AG04450 (cell line): ENCODE results near the gene HHLA2. TPM values are rescaled to one million over a fixed set of nuclear protein-coding genes. Genes with fewer than 3 reads are reported as not detected.

Source experiments
- CTCF ChIA-PET: fragments of 300-600, 350-600 bp; formaldehyde crosslinking; extraction: SDS; loops from one replicate; lab custom pipeline; 2022; ENCODE audit warnings: antibody characterized with exemption, inconsistent platforms; lab: Charles Lee
- POLR2A ChIA-PET: fragments of 350-600 bp; formaldehyde crosslinking; extraction: SDS; loops from one replicate; lab custom pipeline; 2021; ENCODE audit warnings: antibody characterized with exemption, inconsistent platforms; lab: Yijun Ruan, JAX
- DNase-seq: peaks from one replicate; pipeline ENCODE4 v3.0.0-alpha.2; 2011; ENCODE audit warnings: low read depth, low spot score
- H3K27ac ChIP-seq: one replicate; pipeline ENCODE4 v1.5.1; 2012; ENCODE audit warnings: low read depth, low read length, control low read depth
- H3K27me3 ChIP-seq: one replicate; pipeline ENCODE4 v1.6.0; 2012; ENCODE audit warnings: low read length; ENCODE audit not compliant: control insufficient read depth, insufficient read depth
- H3K4me3 ChIP-seq: 2 replicates; pipeline ENCODE4 v1.5.1; 2011; ENCODE audit warnings: mild to moderate bottlenecking, low read depth, low read length, control low read depth
- H3K9me3 ChIP-seq: 2 replicates; pipeline ENCODE4 v1.5.1; 2012; ENCODE audit warnings: low read length; ENCODE audit not compliant: control insufficient read depth, insufficient read depth
- CTCF ChIP-seq: IDR thresholded peaks from 2 replicates; pipeline ENCODE4 v1.5.1; 2011; ENCODE audit warnings: low read depth, low read length, control low read depth, inconsistent platforms
- polyA plus RNA-seq: library from polyadenylated mRNA; depleted of rRNA; stranded (reverse); fragments of >200 nt; gene quantifications from 2 replicates; pipeline ENCODE4 v1.2.3, GENCODE V29; 2011

HHLA2 gene
- polyA plus RNA-seq, 1 experiment: not detected

- H3K9me3 ChIP-seq: no peaks in the 10 kb centered on the region
- H3K4me3 ChIP-seq: no peak overlapping the region
- no peak for TF ChIP-seq CTCF
- no peak overlapping the region for H3K27ac ChIP-seq
- CTCF ChIA-PET: interaction anchor here (0.5 to 1.7 kb wide), 3 partner anchors 471 to 731 kb away, joined by 3 to 6 read pairs (median 6); no protein-coding TSS in a partner anchor
- POLR2A ChIA-PET: interaction anchor here (0.6 kb wide), 1 partner anchor 186 kb away, joined by 7 read pairs; no protein-coding TSS in a partner anchor
- H3K27me3 ChIP-seq: no peaks in the 10 kb centered on the region
- no peak for DNase-seq
Measured at GRCh38 chr3:108409800-108410178, 113.4 kb downstream of the HHLA2 start.

- no peak overlapping the region for H3K27ac ChIP-seq
- TF ChIP-seq CTCF: no peak
- no peak for DNase-seq
- CTCF ChIA-PET: interaction anchor here (1.1 kb wide), 1 partner anchor 68 kb away, joined by 4 read pairs; no protein-coding TSS in a partner anchor
- H3K4me3 ChIP-seq: no peak overlapping the region
- no peaks in the 10 kb centered on the region for H3K27me3 ChIP-seq
- no peaks in the 10 kb centered on the region for H3K9me3 ChIP-seq
- POLR2A ChIA-PET: interaction anchor here (0.6 kb wide), 2 partner anchors 187 to 607 kb away, joined by 4 to 7 read pairs; no protein-coding TSS in a partner anchor
Measured at GRCh38 chr3:108410531-108410984, 114.2 kb downstream of the HHLA2 start.

GRCh38 chr3:108412121-108412750, 115.9 kb downstream of the HHLA2 start:
- TF ChIP-seq CTCF: no peak
- Histone ChIP-seq H3K4me3 (no peak overlapping the region), H3K9me3 (no peaks in the 10 kb centered on the region), H3K27me3 (no peaks in the 10 kb centered on the region), H3K27ac (no peak overlapping the region)
- ChIA-PET POLR2A (no interaction called here), CTCF (interaction anchor here (1.3 kb wide), 1 partner anchor 485 kb away, joined by 3 read pairs; no protein-coding TSS in a partner anchor)
- no peak for DNase-seq

GRCh38 chr3:108414007-108414406, 117.7 kb downstream of the HHLA2 start:
- CTCF ChIA-PET: interaction anchor here (0.9 kb wide), 1 partner anchor 521 kb away, joined by 3 read pairs; no protein-coding TSS in a partner anchor
- no peak overlapping the region for H3K4me3 ChIP-seq
- DNase-seq: no peak
- POLR2A ChIA-PET: no interaction called here
- no peak for TF ChIP-seq CTCF
- no peaks in the 10 kb centered on the region for H3K27me3 ChIP-seq
- H3K9me3 ChIP-seq: no peaks in the 10 kb centered on the region
- H3K27ac ChIP-seq: no peak overlapping the region

GRCh38 chr3:108415661-108416060, 119.3 kb downstream of the HHLA2 start:
- TF ChIP-seq CTCF: no peak
- no peak overlapping the region for H3K27ac ChIP-seq
- ChIA-PET POLR2A (no interaction called here), CTCF (no interaction called here)
- H3K27me3 ChIP-seq: no peaks in the 10 kb centered on the region
- H3K4me3 ChIP-seq: no peak overlapping the region
- no peaks in the 10 kb centered on the region for H3K9me3 ChIP-seq
- DNase-seq: no peak
